GM18907 (cell line): ENCODE data around the gene MOB3B.

Experiments
- ATAC-seq: cut with Tn5 transposase; IDR thresholded peaks from one replicate; pipeline ENCODE4 v1.9.1; 2021; ENCODE audit warnings: mild to moderate bottlenecking, moderate library complexity; ENCODE audit not compliant: unreplicated experiment

The MOB3B gene

GRCh38 chr9:27344776-27345175, 184.8 kb downstream of the MOB3B start:
- ATAC-seq: no peak

GRCh38 chr9:27341545-27342294, 187.9 kb downstream of the MOB3B start:
- no peak for ATAC-seq

- ATAC-seq: no peak
Observed at GRCh38 chr9:27340961-27341511, 188.6 kb downstream of the MOB3B start.

- ATAC-seq: no peak
Observed at GRCh38 chr9:27340285-27340674, 189.3 kb downstream of the MOB3B start.

- no peak for ATAC-seq
Observed at GRCh38 chr9:27339661-27340284, 189.8 kb downstream of the MOB3B start.

- ATAC-seq: no peak
Observed at GRCh38 chr9:27338527-27338903, 191.1 kb downstream of the MOB3B start.

GRCh38 chr9:27337833-27338526, 191.6 kb downstream of the MOB3B start:
- ATAC-seq: no peak

- ATAC-seq: no peak
Observed at GRCh38 chr9:27337236-27337635, 192.4 kb downstream of the MOB3B start.

- ATAC-seq: no peak
Observed at GRCh38 chr9:27336829-27337228, 192.8 kb downstream of the MOB3B start.

- ATAC-seq: no peak
Observed at GRCh38 chr9:27336126-27336525, 193.5 kb downstream of the MOB3B start.

- no peak for ATAC-seq
Observed at GRCh38 chr9:27335075-27335474, 194.5 kb downstream of the MOB3B start.

GRCh38 chr9:27333241-27334052, 196.2 kb downstream of the MOB3B start:
- ATAC-seq: peak; percentile 88

- no peak for ATAC-seq
Observed at GRCh38 chr9:27331393-27331792, 198.2 kb downstream of the MOB3B start.

- ATAC-seq: no peak
Observed at GRCh38 chr9:27329291-27329690, 200.3 kb downstream of the MOB3B start.

GRCh38 chr9:27328483-27328882, 201.1 kb downstream of the MOB3B start:
- ATAC-seq: no peak

- ATAC-seq: no peak
Observed at GRCh38 chr9:27311184-27311583, 218.4 kb downstream of the MOB3B start.

- ATAC-seq: no peak
Observed at GRCh38 chr9:27310582-27310981, 219.0 kb downstream of the MOB3B start.

- ATAC-seq: no peak
Observed at GRCh38 chr9:27308691-27309390, 220.8 kb downstream of the MOB3B start.

GRCh38 chr9:27304521-27304920, 225.1 kb downstream of the MOB3B start:
- no peak for ATAC-seq

- ATAC-seq: no peak
Observed at GRCh38 chr9:27303219-27303618, 226.4 kb downstream of the MOB3B start.
